GM19397 (cell line): ENCODE measurements around the gene ESRRB.

Source experiments
- ATAC-seq: cut with Tn5 transposase; IDR thresholded peaks from one replicate; pipeline ENCODE4 v1.9.1; 2021; ENCODE audit warnings: mild to moderate bottlenecking, moderate library complexity; ENCODE audit not compliant: unreplicated experiment

ESRRB gene

DNA sequence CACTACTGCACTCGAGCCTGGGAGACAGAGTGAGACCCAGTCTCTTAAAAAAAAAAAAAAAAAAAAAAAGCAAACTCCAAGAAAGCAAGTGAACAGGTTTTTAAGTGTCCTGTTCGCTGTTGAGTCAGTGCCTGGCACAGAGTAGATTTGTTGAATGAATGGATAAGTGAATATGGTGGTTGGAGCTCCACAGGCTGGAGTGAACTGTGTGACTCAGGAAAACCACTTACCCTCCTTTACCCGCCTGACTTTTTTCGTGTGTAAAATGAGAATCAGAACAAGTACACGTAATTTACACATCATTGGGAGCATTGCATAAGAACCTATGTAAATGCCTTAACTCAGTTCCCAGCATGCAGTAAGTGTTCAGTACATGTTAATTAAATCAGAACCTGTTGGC, 24.0 kb upstream of the ESRRB start:
- no peak for ATAC-seq

- ATAC-seq = no peak
Measured at GRCh38 chr14:76352639-76353281, 23.2 kb upstream of the ESRRB start.

- ATAC-seq = no peak
Measured at GRCh38 chr14:76354310-76354709, 21.6 kb upstream of the ESRRB start.

DNA sequence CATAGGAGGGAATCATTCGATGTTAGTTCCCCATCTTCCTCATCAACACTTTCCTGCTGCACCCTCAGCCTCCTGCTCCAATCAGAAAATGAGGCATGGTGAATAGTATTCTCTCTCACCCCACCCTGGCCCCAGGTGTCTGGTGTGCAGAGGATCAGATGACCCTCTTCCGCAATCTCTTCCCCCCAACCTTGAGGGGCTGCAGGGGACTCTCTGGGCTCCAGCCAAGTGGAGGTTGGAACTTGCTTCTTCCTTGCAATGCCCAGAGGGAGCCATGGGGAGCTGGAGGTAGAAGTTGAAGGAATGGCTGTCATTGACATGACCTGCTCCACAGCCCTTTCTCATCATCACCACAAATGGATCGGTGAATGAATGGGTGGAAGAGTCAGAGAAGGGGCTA, 20.2 kb upstream of the ESRRB start:
- no peak for ATAC-seq

GRCh38 chr14:76371066-76371465, 4.9 kb upstream of the ESRRB start:
- no peak for ATAC-seq

DNA sequence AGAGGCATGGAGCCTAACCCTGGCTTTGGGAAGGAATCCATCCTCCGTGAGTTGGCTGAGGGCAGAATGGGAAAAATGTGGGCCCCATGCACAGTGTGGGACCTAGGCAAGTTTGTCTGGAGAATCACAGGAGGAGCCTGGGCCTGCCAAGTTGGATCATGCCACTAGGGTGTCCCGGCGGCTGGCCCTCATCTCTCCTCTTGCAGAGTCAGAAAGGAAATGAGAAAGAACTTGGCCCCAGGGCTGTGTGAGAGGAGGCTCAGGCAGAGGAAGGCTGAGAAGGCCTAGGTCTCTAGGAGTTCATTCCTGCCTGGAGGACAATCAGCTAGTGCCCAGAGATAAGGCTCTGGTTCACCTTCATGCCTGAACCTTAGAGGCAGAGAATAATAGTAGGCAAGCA, 2.5 kb upstream of the ESRRB start:
- ATAC-seq = no peak

DNA sequence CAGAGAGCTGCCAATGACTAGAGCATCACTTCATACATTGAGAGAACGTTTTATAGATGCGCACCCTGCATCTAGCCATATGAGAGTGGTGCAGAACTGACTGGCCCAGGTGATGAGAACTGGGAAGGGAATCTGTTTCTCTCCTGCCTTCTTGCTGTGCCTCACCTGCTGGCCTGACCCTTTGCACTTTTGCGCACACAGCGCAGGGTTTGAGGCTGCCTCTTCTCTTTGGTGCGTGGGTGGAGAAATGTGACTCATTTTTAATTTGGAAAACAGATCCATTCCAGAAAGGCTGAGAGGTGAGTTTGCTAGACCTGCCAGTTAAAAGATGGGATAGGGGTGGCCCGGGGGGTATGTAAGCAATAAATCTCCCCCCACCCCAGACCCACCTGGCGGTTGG, 453 bp upstream of the ESRRB start:
- no peak for ATAC-seq

DNA sequence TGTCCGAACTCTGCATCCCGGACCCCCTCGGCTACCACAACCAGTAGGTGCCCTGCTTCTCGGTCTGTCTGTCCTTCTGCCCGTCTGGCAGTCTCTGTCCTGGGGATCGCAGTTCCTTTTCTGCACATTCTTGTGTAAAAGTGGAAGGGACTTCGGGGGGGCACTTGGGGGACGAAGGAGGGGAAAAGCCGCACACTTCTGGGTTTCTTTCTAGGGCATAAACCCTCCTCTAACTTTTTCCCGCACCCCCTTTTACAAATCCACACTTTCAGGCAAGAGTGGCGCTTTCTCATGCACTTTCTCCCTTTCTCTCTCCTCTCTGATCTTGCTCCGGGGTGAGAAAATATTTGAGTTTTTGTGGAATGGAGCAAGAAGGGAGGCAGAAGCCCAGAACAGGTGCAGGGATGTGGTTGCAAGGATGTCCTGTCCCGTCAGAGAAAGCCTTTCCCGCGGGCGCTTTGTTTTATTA, 506 bp downstream of the ESRRB start:
- ATAC-seq = no peak

DNA sequence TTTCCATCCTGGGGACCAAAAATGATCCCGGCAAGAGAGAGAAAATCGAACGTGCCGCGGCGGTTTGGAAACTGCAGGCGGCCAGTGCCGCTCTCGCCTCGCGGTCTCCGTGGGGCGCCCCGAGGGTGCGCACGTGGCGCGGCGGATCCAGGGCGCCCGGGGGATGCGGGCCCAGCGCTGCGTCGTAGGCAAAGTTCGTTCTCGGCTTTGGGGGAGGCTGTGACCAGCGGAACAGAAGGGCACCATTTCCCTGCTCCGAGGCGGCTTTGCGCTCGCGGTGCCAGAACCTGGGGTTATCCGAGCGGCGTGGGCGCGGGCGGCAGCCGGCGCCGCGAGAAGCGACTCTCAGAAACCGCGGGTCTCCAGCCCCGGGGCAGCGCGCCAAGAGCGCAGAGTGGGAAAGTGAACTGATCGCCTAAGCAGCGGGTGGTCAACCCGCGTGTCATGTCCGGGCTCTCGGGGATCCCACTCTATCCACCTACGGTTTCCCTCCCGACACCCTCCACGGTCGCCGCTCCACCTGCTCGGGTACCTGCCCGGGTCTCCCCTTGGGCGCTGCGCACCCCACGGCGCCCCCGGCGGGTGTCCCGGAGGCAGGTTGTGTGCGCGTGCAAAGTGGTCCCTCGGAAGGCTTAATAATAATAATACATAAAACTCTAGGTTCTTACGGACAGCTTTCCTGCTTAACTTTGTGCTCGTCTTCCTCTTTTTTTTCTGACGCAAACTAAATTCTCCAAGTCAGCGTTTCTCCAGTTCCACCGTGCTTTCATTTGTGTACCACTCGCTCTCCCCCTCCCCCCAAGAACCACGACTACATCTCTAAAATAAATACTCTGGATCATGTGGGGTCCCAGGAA, 1.2 kb downstream of the ESRRB start:
- no peak for ATAC-seq

DNA sequence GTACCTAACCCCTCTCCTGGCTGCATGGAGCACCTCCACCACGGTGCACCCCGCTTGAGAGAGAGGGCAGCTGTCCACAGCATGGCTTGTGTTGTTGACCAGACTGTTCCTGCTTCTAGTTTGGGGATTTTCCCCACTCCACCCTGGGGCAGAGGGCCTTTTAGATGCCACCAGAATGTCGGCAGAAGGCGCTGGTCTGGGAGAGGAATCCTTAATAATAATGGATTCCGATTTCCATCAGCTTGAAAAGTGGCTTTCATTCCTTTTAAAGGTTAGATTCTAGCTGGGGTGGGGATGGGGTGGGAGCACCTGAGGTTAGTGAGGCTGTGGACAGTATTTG, 1.8 kb downstream of the ESRRB start:
- ATAC-seq = no peak

GRCh38 chr14:76380991-76381390, 5.1 kb downstream of the ESRRB start:
- ATAC-seq = no peak

- no peak for ATAC-seq
Measured at GRCh38 chr14:76381817-76382494, 6.0 kb downstream of the ESRRB start.

GRCh38 chr14:76382495-76382832, 6.5 kb downstream of the ESRRB start:
- no peak for ATAC-seq

GRCh38 chr14:76385435-76385834, 9.5 kb downstream of the ESRRB start:
- no peak for ATAC-seq

GRCh38 chr14:76386944-76387782, 11.2 kb downstream of the ESRRB start:
- ATAC-seq = no peak

- ATAC-seq = no peak
Measured at GRCh38 chr14:76389841-76390240, 13.9 kb downstream of the ESRRB start.

GRCh38 chr14:76390621-76391020, 14.7 kb downstream of the ESRRB start:
- no peak for ATAC-seq

GRCh38 chr14:76391981-76392690, 16.2 kb downstream of the ESRRB start:
- ATAC-seq = no peak

DNA sequence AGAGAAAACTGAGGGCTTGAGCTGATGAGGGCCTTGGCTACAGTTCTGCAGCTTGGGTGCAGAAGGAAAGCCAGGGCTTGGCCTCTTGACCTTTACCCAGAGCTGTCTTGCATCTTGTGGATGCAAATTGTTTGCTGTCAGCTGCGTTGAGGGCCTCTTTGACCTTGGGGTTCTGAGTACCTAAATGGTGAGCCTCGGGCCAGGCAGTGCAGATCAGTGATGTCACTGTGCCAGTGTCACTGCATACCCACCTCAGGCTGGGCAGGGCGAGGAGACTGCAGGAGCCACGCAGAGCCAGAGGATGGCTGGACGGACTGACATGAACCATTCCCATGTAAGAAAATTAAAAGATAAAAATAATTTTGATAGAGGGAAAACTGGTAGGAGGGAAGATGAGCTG, 18.6 kb downstream of the ESRRB start:
- no peak for ATAC-seq

GRCh38 chr14:76395161-76395560, 19.2 kb downstream of the ESRRB start:
- no peak for ATAC-seq
